GM19239 (cell line): ENCODE data around the gene NXNL2.

ENCODE experiments used
- DNase-seq: peaks from one replicate; pipeline ENCODE4 v3.0.0; 2011; ENCODE audit warnings: low spot score; ENCODE audit not compliant: insufficient read length
- FAIRE-seq: peaks from 2 replicates; lab custom pipeline; 2011; peaks lifted over from hg19 to GRCh38; lab: Jason Lieb, UNC

The NXNL2 gene

GRCh38 chr9:88534456-88535225 lies at the start of gene NXNL2:
Gene NXNL2, plus strand, starts transcription at chr9:88535178. Its CDS starts 257 bp downstream, at chr9:88535435.
- FAIRE-seq (no peak), DNase-seq (no peak)

DNA sequence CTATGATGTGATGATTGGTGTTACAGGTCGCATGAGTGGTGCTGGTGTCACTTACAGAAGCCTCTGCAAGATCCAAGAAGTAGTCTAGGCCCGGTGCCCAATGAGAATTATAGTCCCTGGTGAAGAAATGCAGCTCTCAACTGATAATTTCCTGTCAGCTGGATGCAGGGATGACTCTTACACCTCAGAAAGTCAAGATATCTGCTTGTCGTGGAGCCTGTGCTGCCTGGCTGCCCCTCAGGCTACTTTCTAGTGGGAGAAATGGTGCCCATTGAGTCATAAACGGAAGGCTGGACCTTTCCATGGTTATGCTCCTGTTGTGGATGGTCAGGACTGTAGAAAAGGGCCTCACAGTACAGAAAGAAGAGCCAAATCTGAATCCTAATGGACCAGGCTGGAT lies 46.8 kb upstream of the NXNL2 start:
- DNase-seq (no peak), FAIRE-seq (no peak)

- FAIRE-seq: no peak
- no peak for DNase-seq
Observed at GRCh38 chr9:88494983-88495721, 39.8 kb upstream of the NXNL2 start.

- DNase-seq (no peak), FAIRE-seq (no peak)
Observed at GRCh38 chr9:88497224-88497623, 37.8 kb upstream of the NXNL2 start.

GRCh38 chr9:88498880-88499279 lies 36.1 kb upstream of the NXNL2 start:
- FAIRE-seq (no peak), DNase-seq (no peak)

DNA sequence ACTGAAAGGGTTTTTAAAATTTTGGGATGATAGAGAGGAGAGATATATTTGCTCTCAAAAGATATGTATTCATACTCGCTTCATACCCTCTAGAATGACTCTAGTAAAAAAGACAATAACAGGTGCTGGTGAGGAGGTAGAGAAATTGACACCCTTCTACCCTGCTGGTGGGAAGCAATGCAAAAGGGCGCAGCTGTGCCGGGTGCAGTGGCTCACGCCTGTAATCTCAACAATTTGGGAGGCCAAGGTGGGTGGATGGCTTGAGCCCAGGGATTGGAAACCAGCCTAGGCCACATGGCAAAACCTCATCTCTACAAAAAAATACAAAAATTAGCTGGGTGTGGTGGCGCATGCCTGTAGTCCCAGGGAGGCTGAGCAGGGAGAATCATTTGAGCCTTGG lies 33.9 kb upstream of the NXNL2 start:
- FAIRE-seq: no peak
- no peak for DNase-seq

DNA sequence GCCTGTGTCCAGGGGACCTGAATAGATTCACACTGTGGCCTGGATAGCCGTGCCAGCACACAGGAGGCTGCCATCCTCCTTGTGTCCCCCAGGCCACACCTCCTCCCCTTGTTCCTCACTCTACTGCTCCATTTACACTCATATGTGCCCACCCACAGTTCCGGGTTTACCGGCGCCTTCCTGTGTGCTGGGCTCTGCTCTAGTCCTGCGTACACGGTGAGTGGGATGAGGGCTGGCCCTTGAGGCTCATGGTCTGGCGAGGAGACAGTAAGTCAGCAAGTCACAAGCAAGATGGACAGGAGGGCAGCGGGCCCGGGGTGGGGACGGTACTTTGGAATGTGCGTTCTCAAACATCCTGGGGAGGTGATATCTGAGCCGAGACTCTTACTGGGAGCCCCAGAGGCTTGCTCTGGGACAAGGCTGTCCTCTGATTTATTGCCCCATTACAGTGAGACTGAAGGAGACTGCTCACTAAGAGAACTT lies 32.4 kb upstream of the NXNL2 start:
- DNase-seq: no peak
- FAIRE-seq: no peak

GRCh38 chr9:88503081-88503844 lies 31.7 kb upstream of the NXNL2 start:
- FAIRE-seq: no peak
- DNase-seq: no peak

DNA sequence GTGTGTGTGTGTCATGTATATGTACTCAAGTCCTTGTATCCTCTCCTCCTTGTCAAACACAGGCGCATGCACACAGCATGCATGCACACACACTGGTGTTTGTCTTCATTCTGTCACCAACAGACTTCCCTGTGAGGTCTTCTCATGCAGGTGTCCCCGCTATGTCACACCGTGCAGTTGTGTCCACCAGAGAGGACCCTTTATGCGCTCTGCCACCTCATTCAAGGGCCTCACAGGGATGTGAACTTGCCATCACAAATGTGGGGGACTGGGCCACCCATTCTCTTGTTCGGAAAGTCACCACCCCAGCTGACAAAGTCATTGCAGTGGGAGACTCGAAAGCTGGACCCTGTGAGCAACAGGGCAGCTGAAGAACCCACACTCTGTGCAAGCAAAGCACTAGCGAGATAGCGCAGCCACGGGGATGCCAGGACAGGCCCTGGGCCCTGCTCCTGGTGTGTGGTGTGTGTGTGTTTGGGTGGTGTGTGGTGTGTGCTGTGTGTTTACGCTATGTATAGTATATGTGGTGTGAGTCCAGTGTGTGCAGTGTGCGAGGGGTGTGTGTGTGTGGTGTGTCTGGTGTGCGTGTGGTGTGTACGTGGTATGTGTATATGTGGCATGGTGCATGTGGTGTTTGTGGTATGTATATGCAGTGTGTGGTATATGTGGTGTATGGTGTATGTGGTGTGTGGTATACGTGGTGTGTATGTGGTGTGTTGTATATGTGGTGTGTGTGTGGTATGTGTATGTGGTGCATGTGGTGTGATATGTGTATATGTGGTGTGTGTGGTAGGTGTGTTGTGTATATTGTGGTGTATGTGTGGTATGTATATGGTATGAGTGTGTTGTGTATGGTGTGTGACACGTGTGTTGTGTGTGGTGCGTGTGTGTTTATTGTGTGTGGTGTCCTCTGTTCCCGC lies 30.9 kb upstream of the NXNL2 start:
- no peak for FAIRE-seq
- DNase-seq: no peak

- DNase-seq (no peak), FAIRE-seq (no peak)
Observed at GRCh38 chr9:88508326-88508725, 26.7 kb upstream of the NXNL2 start.

- DNase-seq (no peak), FAIRE-seq (no peak)
Observed at GRCh38 chr9:88511906-88512305, 23.1 kb upstream of the NXNL2 start.

DNA sequence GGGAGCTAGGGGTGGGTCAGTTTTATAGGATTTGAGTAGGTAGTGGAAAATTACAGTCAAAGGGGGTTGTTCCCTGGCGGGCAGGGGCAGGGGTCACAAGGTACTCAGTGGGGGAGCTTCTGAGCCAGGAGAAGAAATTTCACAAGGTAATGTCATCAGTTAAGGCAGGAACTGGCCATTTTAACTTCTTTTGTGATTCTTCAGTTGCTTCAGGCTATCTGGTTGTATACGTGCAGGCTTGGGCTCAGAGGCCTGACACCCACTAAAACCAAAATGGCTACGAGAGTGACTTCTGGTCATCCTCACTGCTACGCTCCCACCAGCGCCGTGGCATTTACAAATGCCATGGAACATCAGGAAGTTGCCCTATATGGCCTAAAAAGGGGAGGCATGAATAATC lies 20.7 kb upstream of the NXNL2 start:
- no peak for DNase-seq
- FAIRE-seq: no peak

DNA sequence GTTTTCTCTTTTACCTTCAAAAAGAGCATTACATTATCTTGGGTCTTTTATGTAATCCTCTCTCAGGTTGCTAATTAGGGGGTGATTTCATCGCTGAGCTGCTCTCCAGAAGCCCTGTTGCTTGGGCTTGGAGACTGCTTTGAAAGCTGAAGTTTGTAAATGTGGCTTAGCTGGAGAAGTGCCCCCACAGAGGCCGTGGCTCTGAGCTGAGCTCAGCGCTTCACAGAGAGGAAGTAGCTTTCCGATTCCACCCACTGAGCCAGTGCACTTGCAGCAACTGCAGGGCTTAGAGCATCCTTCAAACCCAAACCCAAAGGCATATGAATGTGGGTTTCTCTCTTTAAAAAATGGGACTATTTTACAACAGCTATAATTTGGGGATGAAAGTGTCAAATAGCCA lies 13.7 kb upstream of the NXNL2 start:
- no peak for FAIRE-seq
- DNase-seq: no peak

DNA sequence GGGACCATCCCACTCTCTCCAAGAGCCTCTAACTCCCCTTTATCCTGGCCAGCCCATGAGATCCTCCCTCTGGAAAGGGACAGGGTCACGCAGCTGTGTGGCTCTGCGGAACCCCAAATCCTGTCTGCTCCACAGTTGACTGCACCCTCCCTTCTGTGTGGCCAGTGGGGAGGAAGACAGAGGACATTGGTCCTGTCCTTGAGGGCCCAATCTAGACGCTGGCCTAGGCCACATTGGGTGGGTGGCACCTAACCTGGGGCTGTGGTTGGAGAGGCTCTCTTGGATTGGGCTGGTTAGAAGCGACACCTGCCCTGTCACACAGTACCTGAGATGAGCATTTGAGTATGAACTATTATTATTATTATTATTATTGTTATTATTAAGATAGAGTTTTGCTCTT lies 12.6 kb upstream of the NXNL2 start:
- no peak for DNase-seq
- FAIRE-seq: no peak

GRCh38 chr9:88523056-88523455 lies 11.9 kb upstream of the NXNL2 start:
- FAIRE-seq (no peak), DNase-seq (no peak)

GRCh38 chr9:88524911-88525310 lies 10.1 kb upstream of the NXNL2 start:
- DNase-seq (no peak), FAIRE-seq (no peak)

DNA sequence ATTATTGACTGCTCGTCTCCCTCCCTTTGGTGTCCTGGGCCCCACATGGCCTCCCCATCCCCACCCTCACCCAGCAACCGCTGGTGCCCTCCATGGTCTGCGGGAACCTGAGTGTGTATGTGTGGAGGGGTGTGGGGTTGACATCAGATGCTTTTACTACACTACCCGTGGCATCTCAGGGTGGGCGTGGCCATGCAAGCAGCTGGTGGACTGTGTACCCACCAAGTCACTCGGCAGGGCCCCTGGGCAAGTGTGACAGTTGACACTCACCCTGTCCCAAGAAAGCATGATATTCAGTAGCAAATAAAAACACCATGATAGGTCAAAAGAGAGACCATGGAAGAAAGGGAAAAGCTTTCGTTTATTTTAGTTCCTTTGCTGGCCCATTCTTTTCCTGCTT lies 7.4 kb upstream of the NXNL2 start:
- DNase-seq (no peak), FAIRE-seq (no peak)

GRCh38 chr9:88528080-88528790 lies 6.7 kb upstream of the NXNL2 start:
- no peak for FAIRE-seq
- no peak for DNase-seq

DNA sequence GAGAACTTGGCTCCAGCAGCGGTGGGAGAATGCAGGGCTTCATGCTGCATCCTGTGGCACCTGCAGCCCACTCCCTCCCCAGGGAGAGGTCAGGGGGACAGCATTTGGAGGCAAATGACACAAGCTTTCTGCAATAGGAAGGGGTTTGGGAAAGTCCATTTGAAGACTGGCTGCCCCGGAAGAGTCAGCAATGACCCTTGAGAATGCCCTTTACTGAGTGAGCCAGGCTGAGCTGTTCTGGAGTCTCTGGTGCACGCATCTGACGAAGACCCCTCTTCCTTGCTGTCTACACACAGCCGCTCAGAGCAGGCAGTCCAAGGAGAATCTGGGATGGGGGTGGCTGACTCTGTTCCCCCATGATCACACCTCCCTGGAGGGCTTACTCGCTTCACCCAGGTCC lies 5.5 kb upstream of the NXNL2 start:
- no peak for FAIRE-seq
- no peak for DNase-seq
